HCT116 (cell line): ENCODE measurements around the gene SLC9A9.
A peak's percentile ranks its signal among the peaks of the same experiment; 100 is the strongest.

Source experiments
- ATF3 ChIP-seq: IDR thresholded peaks from 2 replicates; pipeline ENCODE4 v1.6.1; 2012
- CBX3 ChIP-seq: IDR thresholded peaks from 2 replicates; pipeline ENCODE4 v1.6.1; 2012; ENCODE audit warnings: low read depth
- CEBPB ChIP-seq: IDR thresholded peaks from 2 replicates; pipeline ENCODE4 v1.6.1; 2012; ENCODE audit warnings: low read depth
- CTCF ChIP-seq, 3 experiments: fragments of 200-600 bp in 1 of 3; sonication (generic) in 1 of 3; IDR thresholded peaks in 2 of 3; conservative IDR thresholded peaks in 1 of 3; 2 replicates each; pipeline ENCODE4 v1.5.1; 2012 to 2017; ENCODE audit warnings: low read depth in 2 of 3, low read length in 2 of 3, antibody characterized with exemption in 1 of 3, borderline replicate concordance in 1 of 3, control low read depth in 1 of 3, mild to moderate bottlenecking in 1 of 3, mixed read lengths in 1 of 3, mixed run types in 1 of 3, moderate library complexity in 1 of 3; ENCODE audit not compliant: insufficient read depth in 1 of 3
- JUND ChIP-seq: IDR thresholded peaks from 2 replicates; pipeline ENCODE4 v1.6.1; 2012
- POLR2A ChIP-seq: IDR thresholded peaks from 2 replicates; pipeline ENCODE4 v1.7.0; 2011; ENCODE audit warnings: borderline replicate concordance; ENCODE audit not compliant: insufficient read depth, insufficient read length; ENCODE audit errors: extremely low read depth
- POLR2AphosphoS5 ChIP-seq: IDR thresholded peaks from 2 replicates; pipeline ENCODE4 v1.6.1; 2011; ENCODE audit warnings: mild to moderate bottlenecking, low read depth, low read length, moderate library complexity
- RAD21 ChIP-seq: IDR thresholded peaks from 2 replicates; pipeline ENCODE4 v1.6.1; 2012; ENCODE audit warnings: low read depth, mild to moderate bottlenecking
- SIN3A ChIP-seq: IDR thresholded peaks from 2 replicates; pipeline ENCODE4 v1.6.1; 2012; ENCODE audit warnings: low read depth
- TCF7L2 ChIP-seq: IDR thresholded peaks from 2 replicates; pipeline ENCODE4 v1.7.0; 2011; ENCODE audit warnings: borderline replicate concordance, inconsistent platforms; ENCODE audit not compliant: insufficient read depth, insufficient read length; ENCODE audit errors: extremely low read depth
- YY1 ChIP-seq: IDR thresholded peaks from 2 replicates; pipeline ENCODE4 v1.6.1; 2011; ENCODE audit warnings: low read length, low read depth, moderate library complexity, mild to moderate bottlenecking; ENCODE audit not compliant: insufficient replicate concordance; ENCODE audit errors: extremely low read depth
- ZNF274 ChIP-seq: fragments of 200-500 bp; sonication (Bioruptor generic); IDR thresholded peaks from 2 replicates; pipeline ENCODE4 v1.6.1; 2014; ENCODE audit warnings: mild to moderate bottlenecking, low read depth, low read length, inconsistent platforms

GRCh38 chr3:143283432-143284128, 564.7 kb downstream of the SLC9A9 start:
- TF ChIP-seq CTCF (IDR thresholded peaks at IDR 0.05 in 2 of 3, conservative IDR thresholded peaks at IDR 0.05 in 1 of 3; ENCODE audit: borderline replicate concordance in 1 of 3, insufficient read depth in 1 of 3, low read depth in 2 of 3, low read length in 2 of 3) (no peak), POLR2AphosphoS5 (no peak), TCF7L2 (no peak), POLR2A (no peak), RAD21 (no peak), JUND (0 out of 2 replicates have a peak, but pooled peaks have one; percentile 16), CEBPB (no peak), ZNF274 (no peak), SIN3A (no peak), YY1 (no peak), CBX3 (no peak), ATF3 (no peak)
